ENCODE data around the gene CTDSPL2. TPM values are rescaled to one million over a fixed set of nuclear protein-coding genes. Genes with fewer than 3 reads are reported as not detected.
A peak's percentile ranks its signal among the peaks of the same experiment; 100 is the strongest.
"Not testable (repeated sequence)": the region's sequence is repeated elsewhere in the genome, so short reads cannot be mapped to it uniquely, and the experiment has no call there.

Gene CTDSPL2
- total and polyA plus RNA-seq, 9 donors = 26.8 to 68.8 (median 41.9) TPM

GRCh38 chr15:44536302-44536961 lies 109.0 kb downstream of the CTDSPL2 start:
- peaks cover 9% of the 10 kb centered on the region for H3K36me3 ChIP-seq (ENCODE audit: control insufficient read depth, insufficient read depth, low read length)
- 0% methylated on average over 35 of the region's 47 CpGs for WGBS (ENCODE audit: insufficient coverage)
- peaks cover 13% of the 10 kb centered on the region for H3K4me1 ChIP-seq (ENCODE audit: control insufficient read depth, insufficient read depth, low read length)
- DNase-seq = no peak
- H3K27me3 ChIP-seq (ENCODE audit: control insufficient read depth, insufficient read depth, low read length) = no peaks in the 10 kb centered on the region
- H3K9me3 ChIP-seq (replicated peaks; ENCODE audit: control insufficient read depth, low read depth, low read length) = no peaks in the 10 kb centered on the region
- peak overlapping the region; percentile 99 for H3K27ac ChIP-seq (ENCODE audit: low read length)
- H3K4me3 ChIP-seq (ENCODE audit: low read length) = peak overlapping the region; percentile 92

GRCh38 chr15:44536962-44537734 lies 109.7 kb downstream of the CTDSPL2 start, which contains the start of gene EIF3J:
Gene EIF3J (plus strand): TSS chr15:44537147. CDS start chr15:44537195, 48 bp downstream.
- Histone ChIP-seq H3K36me3 (ENCODE audit: control insufficient read depth, insufficient read depth, low read length) (peaks cover 9% of the 10 kb centered on the region), H3K27ac (ENCODE audit: low read length) (peak within 1 kb of the TSS; percentile 99), H3K27me3 (ENCODE audit: control insufficient read depth, insufficient read depth, low read length) (no peaks in the 10 kb centered on the region), H3K4me1 (ENCODE audit: control insufficient read depth, insufficient read depth, low read length) (peaks cover 13% of the 10 kb centered on the region), H3K9me3 (replicated peaks; ENCODE audit: control insufficient read depth, low read depth, low read length) (no peaks in the 10 kb centered on the region), H3K4me3 (ENCODE audit: low read length) (peak within 1 kb of the TSS; percentile 92)
- DNase-seq = peak; percentile 99
- under 1% methylated on average over 90 of the region's 97 CpGs for WGBS (ENCODE audit: insufficient coverage)

- DNase-seq = no peak
- Histone ChIP-seq H3K9me3 (replicated peaks; ENCODE audit: control insufficient read depth, low read depth, low read length) (no peaks in the 10 kb centered on the region), H3K27me3 (ENCODE audit: control insufficient read depth, insufficient read depth, low read length) (no peaks in the 10 kb centered on the region), H3K4me1 (ENCODE audit: control insufficient read depth, insufficient read depth, low read length) (peaks cover 13% of the 10 kb centered on the region), H3K36me3 (ENCODE audit: control insufficient read depth, insufficient read depth, low read length) (peaks cover 9% of the 10 kb centered on the region), H3K27ac (ENCODE audit: low read length) (peak overlapping the region; percentile 96), H3K4me3 (ENCODE audit: low read length) (peak overlapping the region; percentile 87)
- WGBS (ENCODE audit: insufficient coverage) = 0% methylated on average over 2 of the region's 13 CpGs
Observed at GRCh38 chr15:44537735-44538240, 110.4 kb downstream of the CTDSPL2 start.

GRCh38 chr15:44541282-44541958 lies 114.0 kb downstream of the CTDSPL2 start:
- no peak overlapping the region for H3K27ac ChIP-seq (ENCODE audit: low read length)
- H3K4me3 ChIP-seq (ENCODE audit: low read length) = no peak overlapping the region
- peaks cover 7% of the 10 kb centered on the region for H3K36me3 ChIP-seq (ENCODE audit: control insufficient read depth, insufficient read depth, low read length)
- no peaks in the 10 kb centered on the region for H3K27me3 ChIP-seq (ENCODE audit: control insufficient read depth, insufficient read depth, low read length)
- DNase-seq = no peak
- no CpG with 5 or more reads among the region's 4 CpGs for WGBS (ENCODE audit: insufficient coverage)
- H3K9me3 ChIP-seq (replicated peaks; ENCODE audit: control insufficient read depth, low read depth, low read length) = no peaks in the 10 kb centered on the region
- peaks cover 6% of the 10 kb centered on the region for H3K4me1 ChIP-seq (ENCODE audit: control insufficient read depth, insufficient read depth, low read length)

GRCh38 chr15:44542596-44542995 lies 115.2 kb downstream of the CTDSPL2 start:
- Histone ChIP-seq H3K36me3 (ENCODE audit: control insufficient read depth, insufficient read depth, low read length) (peaks cover 7% of the 10 kb centered on the region), H3K4me1 (ENCODE audit: control insufficient read depth, insufficient read depth, low read length) (peaks cover 6% of the 10 kb centered on the region), H3K4me3 (ENCODE audit: low read length) (no peak overlapping the region), H3K27ac (ENCODE audit: low read length) (no peak overlapping the region), H3K9me3 (replicated peaks; ENCODE audit: control insufficient read depth, low read depth, low read length) (no peaks in the 10 kb centered on the region), H3K27me3 (ENCODE audit: control insufficient read depth, insufficient read depth, low read length) (no peaks in the 10 kb centered on the region)
- DNase-seq = no peak

- H3K27ac ChIP-seq (ENCODE audit: low read length); H3K4me3 ChIP-seq (ENCODE audit: low read length); H3K4me1 ChIP-seq (ENCODE audit: control insufficient read depth, insufficient read depth, low read length); H3K27me3 ChIP-seq (ENCODE audit: control insufficient read depth, insufficient read depth, low read length); H3K9me3 ChIP-seq (replicated peaks; ENCODE audit: control insufficient read depth, low read depth, low read length); H3K36me3 ChIP-seq (ENCODE audit: control insufficient read depth, insufficient read depth, low read length); DNase-seq: not testable (repeated sequence)
- no CpG with 5 or more reads among the region's 5 CpGs for WGBS (ENCODE audit: insufficient coverage)
Observed at GRCh38 chr15:44544745-44545144, 117.3 kb downstream of the CTDSPL2 start.

- no peak overlapping the region for H3K27ac ChIP-seq (ENCODE audit: low read length)
Observed at GRCh38 chr15:44545913-44546802, 118.7 kb downstream of the CTDSPL2 start.

GRCh38 chr15:44549152-44549551 lies 121.7 kb downstream of the CTDSPL2 start:
- WGBS (ENCODE audit: insufficient coverage) = 100% methylated on average over 4 of the region's 9 CpGs
- H3K27ac ChIP-seq (ENCODE audit: low read length); H3K27me3 ChIP-seq (ENCODE audit: control insufficient read depth, insufficient read depth, low read length); H3K9me3 ChIP-seq (replicated peaks; ENCODE audit: control insufficient read depth, low read depth, low read length); H3K4me1 ChIP-seq (ENCODE audit: control insufficient read depth, insufficient read depth, low read length); H3K4me3 ChIP-seq (ENCODE audit: low read length); DNase-seq: not testable (repeated sequence)
- H3K36me3 ChIP-seq (ENCODE audit: control insufficient read depth, insufficient read depth, low read length) = peaks cover 13% of the 10 kb centered on the region

More at GRCh38 chr15:44545913-44546802, 118.7 kb downstream of the CTDSPL2 start:
- no peak for DNase-seq
- WGBS (ENCODE audit: insufficient coverage) = no CpG with 5 or more reads among the region's 5 CpGs
- no peaks in the 10 kb centered on the region for H3K9me3 ChIP-seq (replicated peaks; ENCODE audit: control insufficient read depth, low read depth, low read length)
- peaks cover 5% of the 10 kb centered on the region for H3K36me3 ChIP-seq (ENCODE audit: control insufficient read depth, insufficient read depth, low read length)
- H3K4me1 ChIP-seq (ENCODE audit: control insufficient read depth, insufficient read depth, low read length) = no peaks in the 10 kb centered on the region
- no peaks in the 10 kb centered on the region for H3K27me3 ChIP-seq (ENCODE audit: control insufficient read depth, insufficient read depth, low read length)
- H3K4me3 ChIP-seq (ENCODE audit: low read length) = no peak overlapping the region

- H3K27me3 ChIP-seq (ENCODE audit: control insufficient read depth, insufficient read depth, low read length) = no peaks in the 10 kb centered on the region
- no peaks in the 10 kb centered on the region for H3K9me3 ChIP-seq (replicated peaks; ENCODE audit: control insufficient read depth, low read depth, low read length)
- WGBS (ENCODE audit: insufficient coverage) = no CpG with 5 or more reads among the region's 3 CpGs
- no peak overlapping the region for H3K27ac ChIP-seq (ENCODE audit: low read length)
- peaks cover 2% of the 10 kb centered on the region for H3K4me1 ChIP-seq (ENCODE audit: control insufficient read depth, insufficient read depth, low read length)
- no peak overlapping the region for H3K4me3 ChIP-seq (ENCODE audit: low read length)
- no peak for DNase-seq
- peaks cover 17% of the 10 kb centered on the region for H3K36me3 ChIP-seq (ENCODE audit: control insufficient read depth, insufficient read depth, low read length)
Observed at GRCh38 chr15:44550256-44550655, 122.8 kb downstream of the CTDSPL2 start.

Data from muscle of leg (tissue), 11 donors.